HG03520 (cell line): ENCODE results near the gene HAT1.

ENCODE experiments used
- ATAC-seq: cut with Tn5 transposase; IDR thresholded peaks from one replicate; pipeline ENCODE4 v1.9.1; 2021; ENCODE audit warnings: mild to moderate bottlenecking, moderate library complexity; ENCODE audit not compliant: unreplicated experiment

The HAT1 gene

DNA sequence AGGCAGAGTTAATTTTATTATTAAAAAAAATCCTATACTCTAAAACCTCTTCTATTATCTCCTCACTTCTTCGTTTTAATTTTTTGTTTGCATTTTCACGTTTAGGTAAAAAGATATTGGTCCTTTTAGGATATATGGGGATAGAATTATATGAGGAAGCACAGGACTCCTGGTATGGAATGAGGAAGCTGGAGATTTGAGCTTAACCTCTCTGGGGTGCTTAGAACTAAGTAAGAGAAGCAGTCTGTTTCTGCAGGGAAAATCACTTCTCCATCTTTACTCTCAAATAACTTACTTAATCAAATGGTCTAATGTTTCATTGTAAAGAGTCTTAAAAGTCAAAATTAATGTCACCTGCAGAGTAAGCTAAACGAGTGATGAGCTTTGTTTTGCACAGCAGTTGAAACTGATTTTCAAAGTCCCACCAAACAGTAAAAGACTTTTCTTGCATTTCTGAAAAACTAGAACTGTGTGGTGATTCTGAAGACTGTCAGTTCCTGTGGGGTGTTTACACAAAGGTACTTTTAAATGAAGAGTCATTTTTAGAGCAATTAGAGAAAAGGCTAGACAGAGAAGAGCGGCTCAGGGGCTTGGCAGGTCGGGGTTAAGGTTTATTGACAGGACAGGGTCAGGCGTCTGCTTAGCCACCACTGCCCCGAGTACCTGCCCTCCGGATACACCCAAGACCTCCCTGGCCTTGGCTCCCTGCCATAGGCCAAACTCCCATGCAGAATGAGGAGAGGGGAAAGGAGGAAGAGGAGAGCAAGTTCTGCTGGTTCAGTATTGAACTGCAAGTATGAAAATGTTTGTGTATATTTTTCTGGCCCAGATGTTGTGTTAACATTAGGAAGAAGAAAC, 99.0 kb downstream of the HAT1 start:
- ATAC-seq: no peak

DNA sequence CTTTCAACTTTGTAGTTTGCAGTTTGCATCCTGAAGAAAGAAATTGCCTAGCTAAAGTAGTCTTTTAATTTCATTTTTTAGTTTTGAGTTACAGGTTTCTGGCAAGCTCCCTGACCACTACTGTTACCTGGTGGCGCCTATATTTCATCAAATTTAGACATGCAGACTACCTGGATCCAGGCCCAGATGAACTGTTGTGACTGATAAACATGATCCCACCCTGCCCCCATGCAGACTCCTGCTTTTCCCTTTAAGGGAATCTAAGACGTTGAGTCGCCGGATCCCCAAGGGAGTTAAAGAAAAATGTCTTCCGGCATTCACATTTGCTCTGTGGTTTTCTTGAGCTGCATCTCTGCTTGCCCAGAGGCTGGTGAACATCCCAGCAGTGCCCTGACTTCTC, 99.7 kb downstream of the HAT1 start:
- ATAC-seq: no peak

DNA sequence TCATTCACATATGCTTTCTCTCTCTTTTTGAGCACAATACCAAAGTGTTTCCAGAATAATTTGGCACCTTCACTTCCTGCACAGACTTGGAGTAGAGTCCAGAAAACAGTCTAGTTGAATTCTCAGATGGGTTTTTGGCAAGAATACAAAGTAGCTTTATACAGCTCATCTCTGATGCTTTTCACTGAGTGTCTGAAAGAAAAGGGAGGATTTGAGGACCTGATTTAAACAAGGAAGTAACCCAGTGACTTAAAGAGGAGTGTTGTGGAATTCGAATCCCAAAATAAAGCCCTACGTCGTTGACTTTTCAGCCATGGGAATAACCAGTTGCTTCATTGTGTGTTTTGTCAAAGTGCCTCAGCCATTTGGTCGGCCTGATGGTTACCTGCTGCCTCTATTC, 109.3 kb downstream of the HAT1 start:
- ATAC-seq: no peak
